ENCODE data around the gene SPG7.

Gene SPG7

GRCh38 chr16:89555265-89555664, 47.1 kb downstream of the SPG7 start (continued):
- TF ChIP-seq PRDM2 (tag by site-specific recombination; IDR thresholded peaks at IDR 0.05; ENCODE audit: borderline replicate concordance) = no peak
- no peak for TF ChIP-seq ZNF2 (tag by site-specific recombination; IDR thresholded peaks at IDR 0.05)
- no peak for TF ChIP-seq GLIS2 (tag by site-specific recombination; IDR thresholded peaks at IDR 0.05)

DNA sequence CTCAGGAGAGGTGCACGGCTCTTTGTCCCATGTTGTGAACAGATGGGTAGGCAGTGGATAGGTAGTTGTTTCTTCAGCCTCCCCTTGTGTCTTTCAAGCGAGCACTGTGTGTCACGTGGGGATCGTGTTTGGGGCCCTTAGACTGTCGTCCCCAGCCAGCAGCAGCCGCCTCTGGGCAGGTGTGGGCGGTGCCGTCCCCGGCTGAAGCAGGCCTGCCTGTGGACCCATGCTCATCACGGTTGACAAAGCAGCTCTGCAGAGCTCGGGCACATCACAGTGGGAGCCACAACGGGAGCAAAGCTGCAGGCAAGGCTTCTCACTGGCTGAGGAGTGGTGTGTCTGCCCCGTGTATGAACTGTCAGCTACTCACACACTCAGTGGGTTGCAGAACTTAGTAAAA, 47.6 kb downstream of the SPG7 start:
- CTCF ChIA-PET = interaction anchor here (1.9 kb wide), 1 partner anchor 23 kb away, joined by 6 read pairs; no protein-coding TSS in a partner anchor

GRCh38 chr16:89556750-89557689, 48.8 kb downstream of the SPG7 start:
- no peak overlapping the region for H3K4me3 ChIP-seq (ENCODE audit: low read depth, low read length)
- POLR2A ChIA-PET = interaction anchor here (0.6 kb wide), 2 partner anchors 9 to 310 kb away, joined by 4 to 7 read pairs; no protein-coding TSS in a partner anchor
- CTCF ChIA-PET = interaction anchor here (0.6 to 1.9 kb wide), 11 partner anchors 8 to 307 kb away, joined by 3 to 6 read pairs (median 4); no protein-coding TSS in a partner anchor
- H3K27ac ChIP-seq (ENCODE audit: extremely low read depth, low read depth, low read length) = no peak overlapping the region
- 0 out of 2 replicates have a peak, but pooled peaks have one; percentile 36 for TF ChIP-seq ZBTB20 (tag by site-specific recombination; IDR thresholded peaks at IDR 0.05)
- TF ChIP-seq ZNF660 (tag by site-specific recombination; IDR thresholded peaks at IDR 0.05) = 0 out of 2 replicates have a peak, but pooled peaks have one; percentile 52
- TF ChIP-seq ZNF837 (tag by site-specific recombination; IDR thresholded peaks at IDR 0.05) = no peak
- TF ChIP-seq, protein P1, sequence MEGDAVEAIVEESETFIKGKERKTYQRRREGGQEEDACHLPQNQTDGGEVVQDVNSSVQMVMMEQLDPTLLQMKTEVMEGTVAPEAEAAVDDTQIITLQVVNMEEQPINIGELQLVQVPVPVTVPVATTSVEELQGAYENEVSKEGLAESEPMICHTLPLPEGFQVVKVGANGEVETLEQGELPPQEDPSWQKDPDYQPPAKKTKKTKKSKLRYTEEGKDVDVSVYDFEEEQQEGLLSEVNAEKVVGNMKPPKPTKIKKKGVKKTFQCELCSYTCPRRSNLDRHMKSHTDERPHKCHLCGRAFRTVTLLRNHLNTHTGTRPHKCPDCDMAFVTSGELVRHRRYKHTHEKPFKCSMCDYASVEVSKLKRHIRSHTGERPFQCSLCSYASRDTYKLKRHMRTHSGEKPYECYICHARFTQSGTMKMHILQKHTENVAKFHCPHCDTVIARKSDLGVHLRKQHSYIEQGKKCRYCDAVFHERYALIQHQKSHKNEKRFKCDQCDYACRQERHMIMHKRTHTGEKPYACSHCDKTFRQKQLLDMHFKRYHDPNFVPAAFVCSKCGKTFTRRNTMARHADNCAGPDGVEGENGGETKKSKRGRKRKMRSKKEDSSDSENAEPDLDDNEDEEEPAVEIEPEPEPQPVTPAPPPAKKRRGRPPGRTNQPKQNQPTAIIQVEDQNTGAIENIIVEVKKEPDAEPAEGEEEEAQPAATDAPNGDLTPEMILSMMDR (tag by site-specific recombination; IDR thresholded peaks at IDR 0.05) = peak; percentile 75
- TF ChIP-seq ZSCAN30 (tag by site-specific recombination; IDR thresholded peaks at IDR 0.05) = peak; percentile 70; the same call in 1 of the 2 replicates
- TF ChIP-seq ZNF654 (tag by site-specific recombination; IDR thresholded peaks at IDR 0.05; ENCODE audit: low read depth) = peak; percentile 17; the same call in 1 of the 2 replicates
- no peaks in the 10 kb centered on the region for H3K4me1 ChIP-seq (ENCODE audit: control insufficient read depth, insufficient read depth, low read length)
- H3K9me3 ChIP-seq (ENCODE audit: control insufficient read depth, insufficient read depth, low read depth, low read length) = no peaks in the 10 kb centered on the region
- H3K36me3 ChIP-seq (ENCODE audit: control insufficient read depth in 2 of 2, insufficient read depth in 1 of 2, low read length in 2 of 2) = peaks cover 0 to 70% of the 10 kb centered on the region in 2 experiments; a peak in 2 of 3 replicates

More for the DNA sequence above, 47.6 kb downstream of the SPG7 start:
- Histone ChIP-seq H3K9me3 (ENCODE audit: control insufficient read depth, insufficient read depth, low read depth, low read length) (no peaks in the 10 kb centered on the region), H3K4me3 (ENCODE audit: low read depth, low read length) (no peak overlapping the region), H3K4me1 (ENCODE audit: control insufficient read depth, insufficient read depth, low read length) (no peaks in the 10 kb centered on the region), H3K36me3 (ENCODE audit: control insufficient read depth in 2 of 2, insufficient read depth in 1 of 2, low read length in 2 of 2) (peaks cover 0 to 69% of the 10 kb centered on the region in 2 experiments; a peak in 2 of 3 replicates), H3K27ac (ENCODE audit: extremely low read depth, low read depth, low read length) (no peak overlapping the region)
- POLR2A ChIA-PET = interaction anchor here (0.5 kb wide), 1 partner anchor 54 kb away, joined by 5 read pairs; no protein-coding TSS in a partner anchor
- TF ChIP-seq ZNF785 (tag by site-specific recombination; IDR thresholded peaks at IDR 0.05) (no peak), ZNF600 (tag by site-specific recombination; IDR thresholded peaks at IDR 0.05) (0 out of 2 replicates have a peak, but pooled peaks have one; percentile 13), ZFP37 (tag by site-specific recombination; IDR thresholded peaks at IDR 0.05) (no peak), ZNF394 (tag by site-specific recombination; IDR thresholded peaks at IDR 0.05; ENCODE audit: borderline replicate concordance) (no peak), BCL11B (tag by site-specific recombination; IDR thresholded peaks at IDR 0.05; ENCODE audit: low read depth) (no peak)

Measured in HEK293 (cell line).